A549 (cell line): Measurements from ENCODE around the gene RIPPLY1. TPM values are rescaled to one million over a fixed set of nuclear protein-coding genes. Genes with fewer than 3 reads are reported as not detected.

Source experiments
- ATAC-seq, 2 experiments: fragments of 200-7000 bp in 1 of 2; fragments of >200 bp in 1 of 2; cut with Nextera tagmentation in 1 of 2; cut with Tn5 transposase in 1 of 2; 3 replicates each; pipeline versions ENCODE4 v1.8.0 to v1.9.1; 2018 to 2020; ENCODE audit warnings: mild to moderate bottlenecking in 1 of 2, moderate library complexity in 1 of 2
- CTCF ChIA-PET: fragments of 300-600 bp; sonication (Branson Sonifier 250); formaldehyde crosslinking; extraction: SDS; loops from one replicate; lab custom pipeline; 2021; ENCODE audit warnings: antibody characterized with exemption, inconsistent platforms; lab: Yijun Ruan, JAX
- POLR2A ChIA-PET: fragments of 350-600 bp; formaldehyde crosslinking; extraction: SDS; loops from one replicate; lab custom pipeline; 2021; ENCODE audit warnings: antibody characterized with exemption, inconsistent platforms; lab: Yijun Ruan, JAX
- DNase-seq, 2 experiments: peaks; one replicate each; pipeline versions ENCODE4 v3.0.0 to v3.0.0-alpha.2; 2011 to 2016; ENCODE audit warnings: low read depth in 1 of 2, low spot score in 1 of 2
- FAIRE-seq: peaks from 2 replicates; lab custom pipeline; 2011; peaks lifted over from hg19 to GRCh38; lab: Jason Lieb, UNC
- H3K27ac ChIP-seq, 2 experiments: fragments of >200 bp; sonication (Bioruptor Twin); formaldehyde crosslinking; 3 replicates each; pipeline ENCODE4 v1.5.1; 2016 to 2017
- H3K4me1 ChIP-seq: fragments of >200 bp; sonication (Bioruptor Twin); formaldehyde crosslinking; 3 replicates; pipeline ENCODE4 v1.6.1; 2016
- H3K4me2 ChIP-seq: fragments of >200 bp; sonication (Bioruptor Twin); formaldehyde crosslinking; 3 replicates; pipeline ENCODE4 v1.6.1; 2016
- H3K4me3 ChIP-seq: fragments of >200 bp; sonication (Bioruptor Twin); formaldehyde crosslinking; 3 replicates; pipeline ENCODE4 v1.5.1; 2016
- H3K9me3 ChIP-seq: fragments of >200 bp; sonication (Bioruptor Twin); formaldehyde crosslinking; 3 replicates; pipeline ENCODE4 v1.6.1; 2016
- BHLHE40 ChIP-seq: IDR thresholded peaks from 2 replicates; pipeline ENCODE4 v1.6.1; 2012; ENCODE audit warnings: low read depth, low read length, inconsistent platforms
- CEBPB ChIP-seq, 2 experiments: fragments of >200 bp in 1 of 2; sonication (Bioruptor Twin) in 1 of 2; formaldehyde crosslinking in 1 of 2; IDR thresholded peaks; 2 replicates each; pipeline ENCODE4 v1.6.1; 2012 to 2016
- EHMT2 ChIP-seq: fragments of 200-600 bp; sonication (generic); IDR thresholded peaks from 2 replicates; pipeline ENCODE4 v1.6.1; 2016; ENCODE audit warnings: antibody characterized with exemption, low read depth, mild to moderate bottlenecking, moderate library complexity
- HEYL ChIP-seq: fragments of 250-450 bp; sonication (Bioruptor Pico); IDR thresholded peaks from 2 replicates; pipeline ENCODE4 v1.8.0; 2021; ENCODE audit warnings: mild to moderate bottlenecking, moderate library complexity
- HOXB5 ChIP-seq: fragments of 250-450 bp; sonication (Bioruptor Pico); IDR thresholded peaks from 2 replicates; pipeline ENCODE4 v1.5.0; 2020; ENCODE audit warnings: mild to moderate bottlenecking, moderate library complexity
- JUNB ChIP-seq: fragments of >200 bp; sonication (Bioruptor Twin); formaldehyde crosslinking; IDR thresholded peaks from 2 replicates; pipeline ENCODE4 v1.6.1; 2016
- MAFK ChIP-seq: fragments of 450-650 bp; IDR thresholded peaks from 2 replicates; pipeline ENCODE4 v1.6.1; 2014; ENCODE audit not compliant: partially characterized antibody
- RARB ChIP-seq: fragments of 250-450 bp; sonication (Bioruptor Pico); IDR thresholded peaks from 2 replicates; pipeline ENCODE4 v1.8.0; 2021; ENCODE audit warnings: mild to moderate bottlenecking, moderate library complexity
- WGBS: methylation state at CpG from one replicate; pipeline ENCODE4 v1.1.6; 2017; ENCODE audit errors: missing lambda C conversion rate; 5-methylcytosine and 5-hydroxymethylcytosine counted together
- polyA plus RNA-seq, 4 experiments: library from polyadenylated mRNA; depleted of rRNA in 3 of 4; stranded (reverse); fragments of >200 nt; fragmentation: RNase III in 1 of 4; extraction: RNeasy Plus Mini Kit Qiagen cat#74134 plus additional on column Dnase treatment in 1 of 4; gene quantifications; 2 replicates in 3 of 4; 3 replicates in 1 of 4; pipeline ENCODE4 v1.2.3, GENCODE V29; 2011 to 2017
- TF ChIP-seq, protein P1 (sequence below): fragments of >200 bp; sonication (Bioruptor Twin); formaldehyde crosslinking; IDR thresholded peaks from 3 replicates; pipeline ENCODE4 v1.6.1; 2016
- TF ChIP-seq, protein P2 (sequence below): fragments of >200 bp; sonication (Bioruptor Twin); formaldehyde crosslinking; IDR thresholded peaks from 3 replicates; pipeline ENCODE4 v1.5.1; 2016
- TF ChIP-seq, protein P3 (sequence below): fragments of 200-600 bp; sonication (generic); IDR thresholded peaks from 2 replicates; pipeline ENCODE4 v1.6.1; 2016; ENCODE audit warnings: antibody characterized with exemption, mild to moderate bottlenecking, moderate library complexity
- TF ChIP-seq, protein P4 (sequence below): fragments of 250-450 bp; sonication (Bioruptor Pico); IDR thresholded peaks from 2 replicates; pipeline ENCODE4 v1.5.0; 2020; ENCODE audit warnings: low read depth, mild to moderate bottlenecking, moderate library complexity
- TF ChIP-seq, protein P5 (sequence below): fragments of >200 bp; sonication (Bioruptor Twin); formaldehyde crosslinking; IDR thresholded peaks from 2 replicates; pipeline ENCODE4 v1.6.1; 2016
- TF ChIP-seq, protein P6 (sequence below): fragments of 250-450 bp; sonication (Bioruptor Pico); IDR thresholded peaks from 2 replicates; pipeline ENCODE4 v1.5.0; 2021; ENCODE audit warnings: mild to moderate bottlenecking, moderate library complexity, borderline replicate concordance

The RIPPLY1 gene
- polyA plus RNA-seq, 2 of the 4 experiments (the other 2 are of a cell fraction): 0.14 to 0.17 TPM

DNA sequence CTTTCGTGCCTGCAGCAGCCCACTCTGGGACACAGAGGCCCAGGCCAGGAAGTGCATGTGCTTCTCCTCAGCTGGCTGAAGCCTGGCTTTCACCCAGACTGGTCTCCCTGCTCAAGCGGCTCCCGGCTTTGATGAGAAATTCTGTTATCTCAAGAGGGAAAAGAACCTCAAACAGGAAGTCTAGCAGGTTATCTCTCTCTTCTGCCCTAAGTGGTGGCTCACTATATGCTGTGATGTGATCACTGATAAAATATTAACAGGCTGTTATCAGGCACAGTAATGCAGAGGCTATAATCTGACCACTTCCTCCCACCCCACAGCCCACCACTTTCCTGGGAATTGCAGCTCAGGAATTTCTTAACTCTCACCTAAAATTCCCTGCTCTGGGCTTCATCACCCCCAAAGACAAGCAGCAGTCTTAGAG lies 30.4 kb upstream of the RIPPLY1 start (continued):
- TF ChIP-seq, protein P1, sequence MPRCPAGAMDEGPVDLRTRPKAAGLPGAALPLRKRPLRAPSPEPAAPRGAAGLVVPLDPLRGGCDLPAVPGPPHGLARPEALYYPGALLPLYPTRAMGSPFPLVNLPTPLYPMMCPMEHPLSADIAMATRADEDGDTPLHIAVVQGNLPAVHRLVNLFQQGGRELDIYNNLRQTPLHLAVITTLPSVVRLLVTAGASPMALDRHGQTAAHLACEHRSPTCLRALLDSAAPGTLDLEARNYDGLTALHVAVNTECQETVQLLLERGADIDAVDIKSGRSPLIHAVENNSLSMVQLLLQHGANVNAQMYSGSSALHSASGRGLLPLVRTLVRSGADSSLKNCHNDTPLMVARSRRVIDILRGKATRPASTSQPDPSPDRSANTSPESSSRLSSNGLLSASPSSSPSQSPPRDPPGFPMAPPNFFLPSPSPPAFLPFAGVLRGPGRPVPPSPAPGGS: 0 out of 3 replicates have a peak, but pooled peaks have one; percentile 44
- TF ChIP-seq, protein P2, sequence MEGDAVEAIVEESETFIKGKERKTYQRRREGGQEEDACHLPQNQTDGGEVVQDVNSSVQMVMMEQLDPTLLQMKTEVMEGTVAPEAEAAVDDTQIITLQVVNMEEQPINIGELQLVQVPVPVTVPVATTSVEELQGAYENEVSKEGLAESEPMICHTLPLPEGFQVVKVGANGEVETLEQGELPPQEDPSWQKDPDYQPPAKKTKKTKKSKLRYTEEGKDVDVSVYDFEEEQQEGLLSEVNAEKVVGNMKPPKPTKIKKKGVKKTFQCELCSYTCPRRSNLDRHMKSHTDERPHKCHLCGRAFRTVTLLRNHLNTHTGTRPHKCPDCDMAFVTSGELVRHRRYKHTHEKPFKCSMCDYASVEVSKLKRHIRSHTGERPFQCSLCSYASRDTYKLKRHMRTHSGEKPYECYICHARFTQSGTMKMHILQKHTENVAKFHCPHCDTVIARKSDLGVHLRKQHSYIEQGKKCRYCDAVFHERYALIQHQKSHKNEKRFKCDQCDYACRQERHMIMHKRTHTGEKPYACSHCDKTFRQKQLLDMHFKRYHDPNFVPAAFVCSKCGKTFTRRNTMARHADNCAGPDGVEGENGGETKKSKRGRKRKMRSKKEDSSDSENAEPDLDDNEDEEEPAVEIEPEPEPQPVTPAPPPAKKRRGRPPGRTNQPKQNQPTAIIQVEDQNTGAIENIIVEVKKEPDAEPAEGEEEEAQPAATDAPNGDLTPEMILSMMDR: no peak
- TF ChIP-seq JUNB (peak; percentile 59), BHLHE40 (no peak), HOXB5 (CRISPR knock-in tag) (no peak), EHMT2 (no peak), HEYL (CRISPR knock-in tag) (no peak), MAFK (no peak)
- TF ChIP-seq, protein P3, sequence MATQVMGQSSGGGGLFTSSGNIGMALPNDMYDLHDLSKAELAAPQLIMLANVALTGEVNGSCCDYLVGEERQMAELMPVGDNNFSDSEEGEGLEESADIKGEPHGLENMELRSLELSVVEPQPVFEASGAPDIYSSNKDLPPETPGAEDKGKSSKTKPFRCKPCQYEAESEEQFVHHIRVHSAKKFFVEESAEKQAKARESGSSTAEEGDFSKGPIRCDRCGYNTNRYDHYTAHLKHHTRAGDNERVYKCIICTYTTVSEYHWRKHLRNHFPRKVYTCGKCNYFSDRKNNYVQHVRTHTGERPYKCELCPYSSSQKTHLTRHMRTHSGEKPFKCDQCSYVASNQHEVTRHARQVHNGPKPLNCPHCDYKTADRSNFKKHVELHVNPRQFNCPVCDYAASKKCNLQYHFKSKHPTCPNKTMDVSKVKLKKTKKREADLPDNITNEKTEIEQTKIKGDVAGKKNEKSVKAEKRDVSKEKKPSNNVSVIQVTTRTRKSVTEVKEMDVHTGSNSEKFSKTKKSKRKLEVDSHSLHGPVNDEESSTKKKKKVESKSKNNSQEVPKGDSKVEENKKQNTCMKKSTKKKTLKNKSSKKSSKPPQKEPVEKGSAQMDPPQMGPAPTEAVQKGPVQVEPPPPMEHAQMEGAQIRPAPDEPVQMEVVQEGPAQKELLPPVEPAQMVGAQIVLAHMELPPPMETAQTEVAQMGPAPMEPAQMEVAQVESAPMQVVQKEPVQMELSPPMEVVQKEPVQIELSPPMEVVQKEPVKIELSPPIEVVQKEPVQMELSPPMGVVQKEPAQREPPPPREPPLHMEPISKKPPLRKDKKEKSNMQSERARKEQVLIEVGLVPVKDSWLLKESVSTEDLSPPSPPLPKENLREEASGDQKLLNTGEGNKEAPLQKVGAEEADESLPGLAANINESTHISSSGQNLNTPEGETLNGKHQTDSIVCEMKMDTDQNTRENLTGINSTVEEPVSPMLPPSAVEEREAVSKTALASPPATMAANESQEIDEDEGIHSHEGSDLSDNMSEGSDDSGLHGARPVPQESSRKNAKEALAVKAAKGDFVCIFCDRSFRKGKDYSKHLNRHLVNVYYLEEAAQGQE: no peak
- TF ChIP-seq, protein P4, sequence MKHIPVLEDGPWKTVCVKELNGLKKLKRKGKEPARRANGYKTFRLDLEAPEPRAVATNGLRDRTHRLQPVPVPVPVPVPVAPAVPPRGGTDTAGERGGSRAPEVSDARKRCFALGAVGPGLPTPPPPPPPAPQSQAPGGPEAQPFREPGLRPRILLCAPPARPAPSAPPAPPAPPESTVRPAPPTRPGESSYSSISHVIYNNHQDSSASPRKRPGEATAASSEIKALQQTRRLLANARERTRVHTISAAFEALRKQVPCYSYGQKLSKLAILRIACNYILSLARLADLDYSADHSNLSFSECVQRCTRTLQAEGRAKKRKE (CRISPR knock-in tag): no peak

DNA sequence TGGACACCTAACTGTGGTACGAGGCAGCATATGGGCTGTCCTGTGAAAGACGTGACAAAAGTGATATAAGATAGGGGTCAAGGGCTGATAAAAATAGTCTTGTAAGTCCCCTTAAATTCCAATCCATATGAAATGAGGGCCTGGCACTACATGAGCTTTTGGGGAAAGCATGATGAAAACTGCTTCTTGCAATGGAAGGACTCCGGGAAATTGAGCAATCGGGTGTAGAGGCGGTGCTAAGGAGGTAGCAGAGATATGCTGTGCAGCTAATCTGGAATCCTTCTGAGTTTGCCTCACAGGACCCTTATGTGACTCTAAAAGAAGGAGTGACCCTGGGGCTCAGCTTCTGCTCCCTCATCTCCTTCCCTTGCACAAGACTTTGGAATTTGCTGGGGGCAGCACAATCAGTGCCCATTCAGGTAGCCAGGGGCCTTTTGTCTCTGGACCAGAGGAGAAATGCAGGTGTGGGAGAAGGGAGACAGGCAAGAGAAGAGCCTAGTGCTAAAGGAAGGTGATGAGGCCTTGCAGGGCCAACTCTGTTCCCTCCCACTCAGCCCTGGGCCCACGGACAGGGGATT lies 29.9 kb upstream of the RIPPLY1 start:
- TF ChIP-seq, protein P5, sequence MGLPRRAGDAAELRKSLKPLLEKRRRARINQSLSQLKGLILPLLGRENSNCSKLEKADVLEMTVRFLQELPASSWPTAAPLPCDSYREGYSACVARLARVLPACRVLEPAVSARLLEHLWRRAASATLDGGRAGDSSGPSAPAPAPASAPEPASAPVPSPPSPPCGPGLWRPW: no peak
- TF ChIP-seq, protein P6, sequence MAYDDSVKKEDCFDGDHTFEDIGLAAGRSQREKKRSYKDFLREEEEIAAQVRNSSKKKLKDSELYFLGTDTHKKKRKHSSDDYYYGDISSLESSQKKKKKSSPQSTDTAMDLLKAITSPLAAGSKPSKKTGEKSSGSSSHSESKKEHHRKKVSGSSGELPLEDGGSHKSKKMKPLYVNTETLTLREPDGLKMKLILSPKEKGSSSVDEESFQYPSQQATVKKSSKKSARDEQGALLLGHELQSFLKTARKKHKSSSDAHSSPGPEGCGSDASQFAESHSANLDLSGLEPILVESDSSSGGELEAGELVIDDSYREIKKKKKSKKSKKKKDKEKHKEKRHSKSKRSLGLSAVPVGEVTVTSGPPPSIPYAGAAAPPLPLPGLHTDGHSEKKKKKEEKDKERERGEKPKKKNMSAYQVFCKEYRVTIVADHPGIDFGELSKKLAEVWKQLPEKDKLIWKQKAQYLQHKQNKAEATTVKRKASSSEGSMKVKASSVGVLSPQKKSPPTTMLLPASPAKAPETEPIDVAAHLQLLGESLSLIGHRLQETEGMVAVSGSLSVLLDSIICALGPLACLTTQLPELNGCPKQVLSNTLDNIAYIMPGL (CRISPR knock-in tag): no peak
- peak; percentile 59 to 70 for TF ChIP-seq CEBPB (IDR thresholded peaks at IDR 0.05)
- no peak for TF ChIP-seq RARB
- TF ChIP-seq MAFK: peak; percentile 37
- 41% methylated on average over 6 of the region's 6 CpGs for WGBS
- ATAC-seq (peak; percentile 52 to 53; a peak in 5 of 6 replicates), FAIRE-seq (no peak), DNase-seq (peak in 1 of 2 experiments; percentile 35)
- ChIA-PET CTCF (interaction anchor here (0.7 to 5.8 kb wide), 9 partner anchors 10 to 39 kb away, joined by 3 to 38 read pairs (median 4); partner anchors contain the start of gene CLDN2), POLR2A (interaction anchor here (1.1 to 1.8 kb wide), 4 partner anchors 15 to 38 kb away, joined by 3 to 11 read pairs (median 3); no protein-coding TSS in a partner anchor)
- Histone ChIP-seq H3K9me3 (no peaks in the 10 kb centered on the region), H3K4me1 (peaks cover 93% of the 10 kb centered on the region), H3K27ac (peak overlapping the region; percentile 92 to 99), H3K4me3 (no peak overlapping the region), H3K4me2 (peak overlapping the region; percentile 66)
